SKM-1 treated with dmso at 0.1 percent for 144 hours (cell line): ENCODE measurements around the gene PTPDC1.

Experiments
- DNase-seq: peaks from one replicate; lab custom pipeline; 2025; ENCODE audit not compliant: unreplicated experiment; lab: John Stamatoyannopoulos, UW

Gene PTPDC1

GRCh38 chr9:94084314-94084713 lies at the start of gene PTPDC1:
Gene PTPDC1 (plus strand): TSS chr9:94084464. CDS start chr9:94084531, 67 bp downstream.
- DNase-seq, result no peak

- DNase-seq, result no peak
These were observed 49.8 kb upstream of the PTPDC1 start for GRCh38 chr9:94034511-94034910.

GRCh38 chr9:94039786-94040185 lies 44.5 kb upstream of the PTPDC1 start:
- DNase-seq, result no peak

GRCh38 chr9:94042516-94043360 lies 41.5 kb upstream of the PTPDC1 start:
- no peak for DNase-seq

GRCh38 chr9:94054716-94055115 lies 29.5 kb upstream of the PTPDC1 start:
- DNase-seq, result no peak

DNA sequence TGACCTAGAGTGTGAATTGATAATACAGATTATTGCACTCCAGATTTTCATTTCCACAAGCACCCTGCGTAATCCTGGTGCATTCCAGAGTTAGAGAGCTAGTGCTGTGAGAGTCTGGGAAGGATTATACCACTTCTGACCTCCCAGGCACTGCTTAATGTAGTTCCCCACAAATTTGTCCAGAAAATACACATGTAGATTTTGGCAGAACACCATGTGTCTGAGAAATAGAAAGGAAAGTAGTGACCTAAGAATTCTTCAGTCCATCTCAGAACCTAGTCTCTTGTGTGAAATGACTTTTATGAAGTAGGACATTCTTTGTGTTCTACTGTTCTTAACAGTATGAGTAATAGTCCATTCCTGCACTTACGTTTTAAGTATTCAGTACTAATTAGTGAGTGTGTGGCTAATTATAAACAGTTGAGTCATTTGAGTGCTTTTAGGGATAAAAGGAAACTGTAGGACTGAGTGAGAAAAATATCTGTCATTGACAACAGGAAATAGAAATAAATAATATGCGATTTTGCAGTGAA lies 27.8 kb upstream of the PTPDC1 start:
- no peak for DNase-seq

DNA sequence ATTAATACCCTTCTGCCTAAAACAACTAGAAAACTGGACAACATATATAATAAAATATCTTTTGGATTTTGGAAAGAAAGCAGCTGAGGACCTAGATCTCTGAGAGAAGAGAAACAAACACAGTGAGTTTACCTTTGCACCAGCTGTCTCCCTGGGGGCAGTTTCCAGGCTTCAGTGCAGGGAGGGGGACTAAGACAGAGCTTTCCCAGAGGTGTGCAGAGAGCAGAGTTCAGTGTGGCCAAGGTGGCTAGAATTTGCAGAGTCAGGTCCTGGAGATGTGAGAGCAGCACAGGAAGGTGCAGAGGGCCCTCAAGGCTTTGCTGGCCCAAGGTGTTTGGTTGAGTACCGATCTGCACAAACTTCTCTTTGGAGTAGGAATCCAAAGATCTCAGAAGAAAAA lies 26.3 kb upstream of the PTPDC1 start:
- no peak for DNase-seq

GRCh38 chr9:94061864-94062263 lies 22.4 kb upstream of the PTPDC1 start:
- no peak for DNase-seq

GRCh38 chr9:94065535-94065961 lies 18.7 kb upstream of the PTPDC1 start:
- peak; percentile 7 for DNase-seq

- DNase-seq, result no peak
These were observed 16.0 kb upstream of the PTPDC1 start for GRCh38 chr9:94068257-94068656.

DNA sequence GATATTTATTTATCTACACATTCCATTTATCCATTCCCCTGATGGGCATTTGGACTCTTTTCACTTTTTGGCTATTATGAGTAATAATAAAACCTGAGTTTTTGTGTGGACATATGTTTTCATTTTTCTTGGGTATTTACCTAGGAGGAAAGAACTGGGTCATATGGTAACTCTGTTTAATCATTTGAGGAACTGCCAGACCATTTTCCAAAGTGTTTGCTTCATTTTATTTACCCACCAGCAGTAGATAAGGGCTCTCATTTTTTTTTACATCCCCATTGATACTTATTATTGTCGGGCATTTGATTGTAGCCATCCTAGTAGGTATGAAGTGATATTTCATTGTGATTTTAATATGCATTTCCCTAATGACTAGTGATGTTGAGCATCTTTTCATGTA lies 7.7 kb upstream of the PTPDC1 start:
- DNase-seq, result no peak

DNA sequence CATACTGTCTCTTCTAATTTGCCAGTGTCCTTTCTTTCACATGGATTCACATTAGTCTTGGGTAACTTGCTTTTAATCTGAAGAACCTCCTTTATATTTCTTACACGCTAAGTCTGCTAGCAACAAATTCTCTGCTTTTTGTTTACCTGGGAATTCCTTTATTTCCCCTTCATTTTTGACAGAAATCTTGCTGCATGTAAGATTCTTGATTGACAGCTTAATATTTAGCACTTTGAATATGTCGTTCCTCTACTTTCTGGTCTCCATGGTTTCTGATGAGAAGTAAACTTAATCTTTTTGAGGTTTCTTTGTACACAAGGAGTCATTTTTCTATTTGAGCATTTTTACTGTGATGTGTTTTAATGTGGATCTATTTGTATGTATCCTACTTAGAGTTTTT lies 6.2 kb upstream of the PTPDC1 start:
- no peak for DNase-seq

GRCh38 chr9:94079236-94079635 lies 5.0 kb upstream of the PTPDC1 start:
- no peak for DNase-seq

DNA sequence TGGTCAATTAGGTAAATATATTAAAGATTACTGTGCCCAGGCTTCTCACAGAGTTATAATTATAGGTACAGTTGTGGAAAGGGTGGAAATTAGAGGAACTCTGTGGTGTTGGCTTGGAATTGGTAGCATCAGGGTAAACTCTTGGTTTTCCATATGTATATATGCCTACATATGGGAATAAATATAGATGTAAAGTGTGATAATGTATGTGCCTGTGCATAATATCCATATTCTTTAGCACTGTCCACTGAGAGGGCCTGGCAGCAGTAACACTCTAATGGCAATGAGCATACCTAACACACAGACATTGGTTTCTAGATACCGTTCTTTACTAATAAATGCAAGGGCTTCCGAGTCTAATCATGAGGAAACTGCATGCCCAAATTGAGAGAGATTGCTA lies 4.0 kb upstream of the PTPDC1 start:
- DNase-seq, result no peak

GRCh38 chr9:94081435-94081834 lies 2.8 kb upstream of the PTPDC1 start:
- no peak for DNase-seq

GRCh38 chr9:94081864-94082463 lies 2.3 kb upstream of the PTPDC1 start:
- DNase-seq, result no peak

- no peak for DNase-seq
These were observed 1.7 kb upstream of the PTPDC1 start for GRCh38 chr9:94082553-94082952.

DNA sequence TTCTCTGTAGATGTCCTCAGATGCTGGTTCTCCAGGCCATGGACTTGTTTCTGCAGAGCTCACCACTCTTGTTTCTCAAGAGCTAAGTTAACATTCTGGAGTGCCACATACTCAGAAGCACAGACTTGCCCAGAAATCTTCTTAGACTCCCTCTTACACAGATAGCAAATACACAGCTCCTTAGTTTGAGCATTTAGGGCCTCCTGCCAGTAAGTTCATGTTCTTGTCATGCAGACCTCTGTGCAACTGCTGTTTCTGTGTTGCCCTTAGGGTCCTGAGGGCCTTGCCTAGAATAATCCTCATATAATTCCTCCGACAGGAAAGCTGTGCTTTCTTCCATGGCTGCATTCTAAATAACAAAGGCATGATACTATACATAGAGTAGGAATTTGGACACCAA lies 1.3 kb upstream of the PTPDC1 start:
- no peak for DNase-seq

DNA sequence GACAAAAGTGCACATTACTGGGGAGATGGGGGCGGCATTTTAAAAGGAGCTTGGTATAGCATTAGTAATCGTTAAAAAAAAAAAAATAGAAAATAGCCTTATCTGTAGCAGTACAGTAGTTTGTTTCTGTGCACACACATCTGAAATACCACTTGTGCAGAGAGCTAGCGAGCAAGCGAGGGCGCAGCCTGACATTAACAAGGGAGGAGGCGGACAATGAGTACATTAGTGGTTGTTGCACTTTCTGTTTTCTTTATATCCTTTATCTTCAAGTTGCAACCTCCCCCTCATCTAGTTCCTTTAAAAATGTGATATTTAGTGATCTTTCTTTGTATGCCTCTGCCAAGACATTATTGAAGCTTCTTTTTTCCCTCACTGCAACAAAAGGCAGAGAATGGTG lies 880 bp upstream of the PTPDC1 start:
- no peak for DNase-seq

DNA sequence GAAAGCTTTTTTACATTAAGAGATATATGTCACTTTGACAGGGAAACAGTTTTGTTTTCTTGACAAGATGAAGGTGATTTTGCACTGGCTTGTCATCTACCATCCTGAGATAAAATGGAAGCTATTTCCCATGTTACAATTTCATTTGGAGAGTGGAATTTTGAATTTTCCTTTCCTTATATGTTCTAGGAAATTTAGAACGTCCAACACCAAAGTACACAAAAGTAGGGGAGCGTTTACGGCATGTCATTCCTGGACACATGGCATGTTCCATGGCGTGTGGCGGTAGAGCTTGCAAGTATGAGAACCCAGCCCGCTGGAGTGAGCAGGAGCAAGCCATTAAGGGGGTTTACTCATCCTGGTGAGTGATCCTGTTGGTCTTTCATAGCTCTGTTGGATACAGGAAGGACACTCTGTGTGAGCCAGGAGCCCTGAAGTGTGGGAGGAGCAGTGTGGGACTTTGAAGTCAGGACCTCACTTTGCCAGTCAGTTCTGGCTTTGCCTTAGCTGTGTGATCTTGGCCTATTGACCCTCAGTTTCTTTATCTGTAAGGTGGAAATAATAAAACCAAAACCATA lies 887 bp downstream of the PTPDC1 start:
- DNase-seq, result no peak

DNA sequence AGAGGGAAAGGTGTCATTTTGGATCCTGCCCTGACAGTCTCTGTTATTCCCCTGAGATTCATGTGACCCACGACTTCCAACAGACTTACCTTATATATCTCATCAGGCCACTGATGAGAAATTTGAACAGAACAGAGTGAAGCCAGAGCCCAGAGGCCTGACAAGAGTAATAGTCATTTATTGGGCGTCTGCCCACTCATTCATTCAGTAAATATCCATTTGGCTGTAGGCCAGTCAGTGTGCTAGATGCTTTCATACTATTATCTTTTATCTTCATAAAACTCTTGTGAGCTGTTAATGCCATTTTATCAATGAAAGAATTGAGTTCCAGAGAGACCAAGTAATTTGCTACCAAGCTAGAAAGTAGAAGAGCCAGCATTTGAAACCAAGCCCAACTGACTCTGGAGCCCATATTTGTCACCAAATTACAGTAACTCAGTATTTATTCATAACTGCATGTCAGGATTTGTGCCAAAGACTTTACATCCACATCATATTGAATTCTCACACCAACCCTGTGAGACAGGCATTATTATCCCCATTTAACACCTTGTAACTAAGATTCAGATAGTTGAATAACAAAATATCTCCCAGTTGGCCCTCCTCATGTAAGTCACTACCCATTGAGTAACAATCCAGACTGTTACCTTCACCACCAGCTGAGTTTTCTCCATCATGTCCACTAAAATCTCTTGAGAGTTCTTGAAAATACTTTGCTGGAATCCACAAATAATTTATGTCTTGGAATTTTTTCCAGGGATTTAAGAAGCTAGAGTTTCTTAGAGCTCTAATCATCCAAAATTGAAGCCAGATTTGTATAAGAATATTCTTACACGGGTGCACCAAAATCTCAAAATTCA lies 2.5 kb downstream of the PTPDC1 start:
- no peak for DNase-seq
